G401 (cell line): ENCODE measurements around the gene SLC7A7. TPM values are rescaled to one million over a fixed set of nuclear protein-coding genes. Genes with fewer than 3 reads are reported as not detected.
"Not testable (repeated sequence)": the region's sequence is repeated elsewhere in the genome, so short reads cannot be mapped to it uniquely, and the experiment has no call there.

Experiments used
- DNase-seq: peaks from one replicate; pipeline ENCODE4 v3.0.0-alpha.2; 2015; ENCODE audit warnings: low spot score
- in situ Hi-C: cut with HindIII; loops from 2 replicates; pipeline ENCODE4 v1.10.0; 2016; ENCODE audit warnings: low sequenced_read_pairs, mixed read lengths
- total RNA-seq: library from RNA; depleted of rRNA; stranded (reverse); fragments of >200 nt; shearing (Covaris generic); gene quantifications from 2 replicates; pipeline ENCODE4 v1.2.3, GENCODE V29; 2014

The SLC7A7 gene
- total RNA-seq, 1 experiment from 2014 or later: 28.1 TPM

DNA sequence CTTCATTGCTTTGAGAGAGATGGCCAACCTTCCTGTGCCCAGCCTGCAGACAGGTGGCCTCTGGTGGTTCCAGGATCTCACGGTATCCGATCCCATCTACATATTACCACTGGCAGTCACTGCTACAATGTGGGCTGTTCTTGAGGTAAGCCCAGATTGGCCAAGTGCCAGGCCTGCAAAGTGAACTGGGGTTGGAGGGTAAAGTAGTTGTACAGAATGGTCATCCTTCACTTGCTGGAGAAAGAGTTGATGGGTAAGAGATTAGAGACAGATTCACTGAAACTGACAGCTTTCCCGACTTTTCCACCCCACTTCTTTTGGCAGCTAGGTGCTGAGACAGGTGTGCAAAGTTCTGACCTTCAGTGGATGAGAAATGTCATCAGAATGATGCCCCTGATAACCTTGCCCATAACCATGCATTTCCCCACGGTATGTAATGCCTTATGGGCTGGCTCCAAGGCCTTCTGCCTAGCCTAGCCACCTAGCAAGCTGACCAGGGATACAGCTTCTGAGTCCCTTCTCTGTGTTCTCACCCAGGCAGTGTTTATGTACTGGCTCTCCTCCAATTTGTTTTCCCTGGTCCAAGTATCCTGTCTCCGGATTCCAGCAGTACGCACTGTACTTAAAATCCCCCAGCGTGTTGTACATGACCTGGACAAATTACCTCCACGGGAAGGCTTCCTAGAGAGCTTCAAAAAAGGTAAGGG lies 44.6 kb downstream of the SLC7A7 start:
- in situ Hi-C loops: no loop called here
- DNase-seq: no peak

DNA sequence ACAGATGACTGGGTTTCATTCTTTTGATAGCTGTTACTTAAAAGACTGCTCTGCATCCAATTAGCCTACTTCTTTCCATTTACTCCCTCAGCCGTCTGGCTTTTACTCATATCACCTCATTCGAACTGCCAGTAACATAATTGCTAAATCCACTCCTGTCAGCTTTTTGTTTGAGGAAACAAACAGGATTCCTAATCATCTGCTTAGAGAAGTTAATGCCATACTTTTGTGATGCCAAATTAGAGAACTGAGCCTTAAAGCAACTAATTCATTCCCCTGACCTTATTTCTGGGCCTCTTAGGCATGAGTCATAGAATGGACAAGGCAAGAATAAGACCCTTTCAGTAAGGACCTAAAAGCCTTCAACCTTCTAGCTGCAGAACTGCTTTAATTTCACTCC lies 45.9 kb downstream of the SLC7A7 start:
- in situ Hi-C loops: no loop called here
- no peak for DNase-seq

DNA sequence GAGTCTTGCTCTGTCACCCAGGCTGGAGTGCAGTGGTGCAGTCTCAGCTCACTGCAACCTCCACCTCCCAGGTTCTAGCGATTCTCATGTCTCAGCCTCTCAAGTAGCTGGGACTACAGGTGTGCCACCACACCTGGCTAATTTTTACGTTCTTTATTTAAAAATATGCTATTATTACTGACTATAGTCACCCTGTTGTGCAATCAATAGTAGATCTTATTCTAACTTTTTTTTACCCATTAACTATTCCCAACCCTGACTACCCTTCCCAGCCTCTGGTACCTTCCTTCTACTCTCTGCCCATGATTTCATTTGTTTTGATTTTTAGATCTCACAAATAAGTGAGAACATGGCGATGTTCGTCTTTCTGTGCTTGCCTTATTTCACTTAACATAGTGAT lies 46.3 kb downstream of the SLC7A7 start:
- in situ Hi-C loops: no loop called here
- no peak for DNase-seq

DNA sequence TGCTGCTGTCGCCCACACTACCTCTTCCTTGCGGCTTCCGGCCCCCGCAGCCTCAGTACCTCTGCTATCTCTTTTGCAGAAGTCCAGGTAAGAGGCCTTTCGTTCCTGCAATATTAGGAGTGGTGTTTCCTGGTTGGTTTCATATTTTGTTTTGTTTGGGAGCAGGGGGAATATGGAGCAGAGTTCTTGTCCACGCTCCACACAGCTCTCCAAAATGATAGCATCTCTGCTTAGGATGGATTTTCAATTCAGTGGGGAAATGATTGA lies 48.0 kb downstream of the SLC7A7 start:
- in situ Hi-C loops: no loop called here

DNA sequence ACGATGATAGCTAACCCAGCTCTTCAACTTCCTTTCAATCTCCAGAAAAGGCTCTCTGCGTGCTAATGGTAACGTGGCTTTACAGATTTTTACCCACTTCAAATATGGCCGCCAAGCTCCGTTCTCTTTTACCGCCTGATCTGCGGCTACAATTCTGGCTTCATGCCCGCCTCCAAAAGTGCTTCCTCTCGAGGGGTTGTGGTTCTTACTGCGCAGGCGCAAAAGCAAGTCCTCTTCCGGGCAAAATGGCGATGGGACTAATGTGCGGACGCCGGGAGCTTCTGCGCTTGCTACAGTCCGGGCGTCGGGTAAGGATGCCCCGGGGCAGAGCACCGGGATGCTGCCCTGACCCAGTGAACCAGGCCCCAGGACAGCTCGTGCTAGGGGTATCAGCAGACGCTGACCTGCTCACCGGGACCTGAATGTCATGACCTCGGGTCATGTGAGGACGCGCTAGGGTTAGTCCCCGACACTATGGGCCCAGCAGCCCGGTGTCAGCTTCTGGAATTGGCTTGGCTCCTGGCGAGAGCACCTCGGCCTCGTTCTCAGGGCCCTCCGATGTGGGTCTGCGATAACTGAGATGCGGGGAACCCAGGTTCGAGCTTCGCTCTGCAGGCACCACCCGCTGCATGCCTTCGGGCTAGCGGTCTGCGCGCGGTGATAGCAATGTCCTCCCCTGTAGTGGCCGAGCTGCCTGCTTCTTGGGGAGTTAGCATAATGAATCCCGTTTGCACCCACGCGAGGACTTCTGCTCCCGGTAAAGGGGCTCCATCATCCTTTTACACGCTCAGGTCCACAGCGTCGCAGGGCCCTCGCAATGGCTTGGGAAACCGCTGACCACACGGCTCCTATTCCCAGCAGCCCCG lies 48.5 kb downstream of the SLC7A7 start, which contains the start of gene OXA1L:
Gene OXA1L, plus strand, starts transcription at position 232 of the 866 bp plus-strand sequence. Its CDS starts 14 bp downstream, at position 246.
- in situ Hi-C loops: no loop called here
- peak; percentile 96 for DNase-seq

More for the DNA sequence above, 48.0 kb downstream of the SLC7A7 start:
- DNase-seq: no peak

DNA sequence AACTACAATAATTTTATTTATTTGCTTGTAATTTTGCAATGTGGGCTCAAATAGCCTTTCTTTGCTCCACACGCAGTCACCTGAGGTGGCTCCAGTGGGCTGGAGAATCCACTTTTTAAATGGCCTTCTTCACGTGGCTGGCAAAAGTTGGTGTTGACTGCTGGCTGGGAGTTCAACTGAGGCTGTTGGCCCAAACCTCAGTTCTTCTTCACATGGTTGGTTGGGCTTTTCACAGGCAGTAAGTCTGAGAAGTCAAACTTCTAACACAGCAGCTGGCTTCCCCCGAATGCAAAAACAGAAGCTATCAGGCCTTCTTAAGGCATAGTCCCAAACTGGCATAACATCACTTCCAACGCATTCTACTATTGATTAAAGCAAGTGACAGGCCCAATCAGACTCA lies 50.9 kb downstream of the SLC7A7 start:
- in situ Hi-C loops: no loop called here
- no peak for DNase-seq

DNA sequence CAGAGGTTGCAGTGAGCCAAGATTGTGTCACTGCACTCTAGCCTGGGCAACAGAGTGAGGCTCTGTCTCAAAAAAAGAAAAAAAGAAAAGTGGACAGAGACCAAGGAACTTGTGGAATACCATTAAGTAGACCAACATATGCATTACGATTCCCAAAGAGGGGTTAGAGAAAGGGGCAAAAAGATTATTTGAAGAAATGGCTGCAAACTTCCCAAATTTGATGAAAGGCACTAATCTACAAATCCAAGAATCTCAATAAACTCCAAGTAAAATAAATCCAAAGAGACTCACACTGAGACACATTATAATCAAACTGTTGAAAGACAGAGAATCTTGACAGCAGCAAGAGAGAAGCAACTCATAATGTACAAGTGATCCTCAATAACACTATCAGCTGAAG lies 53.5 kb downstream of the SLC7A7 start:
- in situ Hi-C loops: no loop called here
- DNase-seq: no peak

DNA sequence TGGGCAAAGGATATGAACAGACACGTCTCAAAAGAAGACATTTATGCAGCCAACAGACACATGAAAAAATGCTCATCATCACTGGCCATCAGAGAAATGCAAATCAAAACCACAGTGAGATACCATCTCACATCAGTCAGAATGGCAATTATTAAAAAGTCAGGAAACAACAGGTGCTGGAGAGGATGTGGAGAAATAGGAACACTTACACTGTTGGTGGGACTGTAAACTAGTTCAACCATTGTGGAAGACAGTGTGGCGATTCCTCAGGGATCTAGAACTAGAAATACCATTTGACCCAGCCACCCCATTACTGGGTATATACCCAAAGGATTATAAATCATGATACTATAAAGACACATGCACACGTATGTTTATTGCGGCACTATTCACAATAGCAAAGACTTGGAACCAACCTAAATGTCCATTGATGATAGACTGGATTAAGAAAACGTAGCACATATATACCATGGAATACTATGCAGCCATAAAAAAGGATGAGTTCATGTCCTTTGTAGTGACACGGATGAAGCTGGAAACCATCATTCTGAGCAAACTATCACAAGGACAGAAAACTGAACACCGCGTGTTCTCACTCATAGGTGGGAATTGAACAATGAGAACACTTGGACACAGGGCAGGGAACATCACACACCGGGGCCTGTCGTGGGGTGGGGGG lies 57.1 kb downstream of the SLC7A7 start:
- DNase-seq, in situ Hi-C loops: not testable (repeated sequence)

DNA sequence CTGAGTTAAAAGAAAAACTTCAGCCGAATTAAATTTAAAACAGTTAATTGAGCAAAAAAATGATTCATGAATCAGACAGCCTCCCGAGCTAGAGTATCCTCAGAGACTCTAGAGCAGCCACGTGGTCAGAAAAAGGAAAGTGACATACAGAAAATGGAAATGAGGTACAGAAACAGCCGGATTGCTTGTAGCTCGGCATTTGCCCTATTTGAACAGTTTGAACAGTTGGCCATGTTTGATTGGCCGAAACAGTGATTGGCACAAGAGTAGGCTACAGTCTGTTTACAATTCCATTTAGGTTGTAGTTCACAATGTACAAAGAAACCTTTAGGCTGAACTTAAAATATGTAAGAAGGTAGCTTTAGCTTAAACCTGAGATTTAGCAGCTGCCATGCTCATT lies 61.6 kb downstream of the SLC7A7 start:
- in situ Hi-C loops: no loop called here
- DNase-seq: no peak

DNA sequence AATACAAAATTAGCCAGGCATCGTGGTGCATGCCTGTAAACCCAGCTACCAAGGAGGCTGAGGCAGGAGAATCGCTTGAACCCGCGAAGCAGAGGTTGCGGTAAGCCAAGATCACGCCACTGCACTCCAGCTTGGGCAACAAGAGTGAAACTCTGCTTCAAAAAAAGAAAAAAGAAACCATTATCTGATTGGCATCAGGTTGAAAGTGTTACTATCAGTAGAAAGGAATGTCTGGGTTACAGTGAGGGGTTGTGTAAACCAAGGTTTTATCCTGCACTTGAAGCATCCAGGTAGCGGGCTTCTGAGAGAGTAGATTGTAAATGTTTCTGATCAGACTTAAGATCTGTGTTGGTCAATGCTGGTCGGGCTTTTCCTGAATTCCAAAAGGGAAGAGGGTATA lies 62.8 kb downstream of the SLC7A7 start:
- in situ Hi-C loops: no loop called here
- no peak for DNase-seq

DNA sequence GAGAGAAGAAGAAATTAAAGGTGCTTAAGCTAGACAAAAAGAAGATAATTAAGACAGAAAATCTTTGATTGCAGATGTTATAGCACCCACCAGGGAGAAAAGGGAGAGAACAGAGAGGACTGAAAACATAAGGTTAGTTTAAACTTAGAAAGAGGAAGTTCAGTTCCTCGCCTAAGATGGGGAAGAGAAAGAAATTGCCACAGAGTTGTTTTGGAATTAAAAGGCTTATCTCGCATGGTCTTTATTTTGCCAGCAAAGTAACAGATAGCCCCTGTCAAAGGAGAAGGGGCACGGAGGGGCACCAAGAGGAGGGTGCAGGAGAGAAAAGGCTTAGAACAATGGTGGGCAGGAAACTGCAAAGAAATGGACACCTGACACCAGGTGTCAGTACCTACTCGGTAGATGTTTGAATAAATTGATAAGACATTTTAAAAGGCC lies 66.6 kb downstream of the SLC7A7 start:
- in situ Hi-C loops: no loop called here

DNA sequence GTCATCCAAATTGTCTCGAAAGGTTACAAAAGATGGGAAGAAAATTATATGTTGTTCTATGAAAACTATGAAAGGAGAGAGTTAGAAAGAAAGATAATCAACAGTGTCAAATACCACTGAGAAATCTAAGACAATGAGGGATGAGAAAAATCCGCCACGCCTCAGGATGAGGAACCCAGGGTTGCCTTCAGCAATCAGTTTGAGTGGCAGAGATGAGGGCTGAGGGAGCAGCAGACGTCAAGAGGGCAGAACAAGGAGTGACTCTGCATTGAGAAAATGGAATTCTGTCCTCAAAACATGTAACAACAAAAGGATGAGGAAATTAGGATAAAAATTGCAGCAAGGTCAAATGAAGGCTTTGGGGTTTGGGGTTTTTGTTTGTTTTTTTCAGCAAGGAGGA lies 67.0 kb downstream of the SLC7A7 start:
- in situ Hi-C loops: no loop called here
- no peak for DNase-seq

More for the DNA sequence above, 66.6 kb downstream of the SLC7A7 start:
- DNase-seq: no peak

DNA sequence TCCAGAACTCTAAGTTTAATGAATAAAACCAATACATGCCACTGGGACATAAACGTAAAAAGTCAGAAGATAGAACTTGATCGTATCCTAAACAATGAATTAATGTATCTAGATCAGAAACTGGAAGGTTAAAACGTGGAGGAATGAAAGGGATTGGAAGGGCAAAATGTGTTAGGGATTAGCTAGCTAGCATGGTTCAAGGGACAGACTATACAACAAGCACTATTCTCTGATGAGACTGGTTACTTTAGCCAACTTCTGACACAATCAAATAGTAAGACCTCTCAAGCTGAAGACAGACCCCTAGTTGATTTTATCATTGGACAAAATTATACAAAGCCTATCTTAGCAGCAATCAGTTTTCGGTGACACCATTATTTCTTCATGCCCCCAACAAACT lies 67.5 kb downstream of the SLC7A7 start:
- in situ Hi-C loops: no loop called here
- DNase-seq: no peak

DNA sequence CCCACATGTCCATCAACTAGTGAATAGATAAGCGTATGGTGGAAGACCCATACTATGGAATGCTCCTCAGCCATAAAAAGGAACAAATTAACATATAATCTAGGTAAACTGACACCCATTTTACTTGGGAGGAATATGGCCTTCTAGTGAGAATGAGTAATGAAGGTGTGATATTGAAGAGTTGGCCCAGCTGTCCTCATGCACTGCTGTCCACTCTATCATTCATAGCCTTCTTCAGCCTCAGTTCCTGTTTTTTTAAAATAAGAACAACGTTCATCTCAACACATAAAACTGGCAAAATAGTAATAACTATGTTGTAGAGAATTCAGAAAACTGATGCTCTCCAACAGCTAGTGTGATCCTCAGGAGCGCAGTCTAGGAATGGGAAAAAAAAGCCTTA lies 75.2 kb downstream of the SLC7A7 start:
- in situ Hi-C loops: no loop called here
- no peak for DNase-seq

DNA sequence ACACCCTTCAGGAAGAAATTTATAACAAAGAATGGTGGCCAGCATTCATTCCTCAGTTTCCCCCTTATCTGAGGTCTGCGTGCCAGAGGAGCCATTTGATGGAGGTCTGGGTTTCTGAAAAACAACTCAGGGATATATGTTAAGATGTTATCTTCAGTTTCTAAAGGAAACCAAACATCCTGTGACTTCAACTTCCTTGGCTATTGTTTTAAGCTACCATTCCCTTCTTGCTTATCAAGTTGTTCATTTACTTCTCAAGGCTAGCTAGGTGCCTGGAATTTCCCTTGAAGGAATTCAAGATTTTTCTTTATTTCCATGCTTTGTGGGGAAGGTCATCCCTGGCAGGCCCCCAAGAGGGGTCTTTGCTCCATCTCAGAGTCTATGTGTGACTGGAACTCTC lies 75.8 kb downstream of the SLC7A7 start:
- in situ Hi-C loops: no loop called here
- no peak for DNase-seq

DNA sequence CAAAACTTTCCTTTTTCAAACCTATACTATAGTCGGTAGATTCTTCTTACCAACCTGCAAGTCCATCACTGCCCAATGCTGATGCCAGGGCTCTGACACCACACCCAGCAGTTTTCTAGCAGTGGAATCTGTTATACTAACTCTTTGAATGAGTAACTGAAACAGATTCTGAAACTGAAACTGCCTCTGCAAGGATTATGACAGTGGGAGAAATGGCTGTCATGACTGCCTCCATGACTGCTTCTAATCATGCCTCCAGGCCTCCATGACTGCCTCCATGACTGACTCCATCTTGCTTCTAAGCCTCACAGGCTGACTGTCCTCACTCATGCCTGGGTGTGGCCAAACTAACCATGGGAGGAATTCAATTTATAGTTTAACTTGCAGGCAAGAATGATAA lies 78.2 kb downstream of the SLC7A7 start:
- DNase-seq: no peak
- in situ Hi-C loops: no loop called here

DNA sequence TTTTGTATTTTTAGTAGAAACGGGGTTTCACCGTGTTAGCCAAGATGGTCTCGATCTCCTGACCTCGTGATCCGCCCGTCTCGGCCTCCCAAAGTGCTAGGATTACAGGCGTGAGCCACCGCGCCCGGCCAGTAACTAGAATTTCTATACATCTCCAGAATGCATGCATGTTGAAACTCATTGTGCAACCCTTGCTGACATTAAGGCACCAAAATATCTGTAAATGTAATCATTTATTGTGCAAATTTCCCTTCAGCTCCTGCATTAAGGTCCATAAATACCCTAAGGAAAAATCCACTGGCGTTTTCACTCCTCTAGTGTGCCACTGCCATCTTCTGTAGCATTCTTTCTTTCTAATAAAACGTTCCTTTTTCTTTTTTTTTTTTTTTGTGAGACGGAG lies 78.9 kb downstream of the SLC7A7 start:
- in situ Hi-C loops, DNase-seq: not testable (repeated sequence)

DNA sequence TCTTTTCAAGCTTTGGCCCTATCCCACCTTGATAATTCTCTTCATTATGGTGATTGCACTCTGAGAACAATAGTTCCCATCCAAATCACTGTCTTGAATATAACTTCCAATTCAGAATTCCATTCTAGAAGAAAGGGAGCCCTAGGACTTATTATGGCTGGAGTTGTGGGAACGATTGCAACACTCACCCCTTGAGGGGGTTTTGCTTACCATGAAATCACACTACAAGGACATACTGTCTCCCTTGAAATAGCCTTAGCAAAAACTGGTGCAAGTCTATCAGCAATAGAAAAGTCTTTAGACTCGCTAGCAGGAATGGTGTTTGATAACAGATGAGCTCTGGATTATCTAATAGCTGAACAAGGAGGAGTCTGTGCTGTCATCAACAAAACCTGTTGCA lies 80.1 kb downstream of the SLC7A7 start:
- in situ Hi-C loops: no loop called here
- no peak for DNase-seq

DNA sequence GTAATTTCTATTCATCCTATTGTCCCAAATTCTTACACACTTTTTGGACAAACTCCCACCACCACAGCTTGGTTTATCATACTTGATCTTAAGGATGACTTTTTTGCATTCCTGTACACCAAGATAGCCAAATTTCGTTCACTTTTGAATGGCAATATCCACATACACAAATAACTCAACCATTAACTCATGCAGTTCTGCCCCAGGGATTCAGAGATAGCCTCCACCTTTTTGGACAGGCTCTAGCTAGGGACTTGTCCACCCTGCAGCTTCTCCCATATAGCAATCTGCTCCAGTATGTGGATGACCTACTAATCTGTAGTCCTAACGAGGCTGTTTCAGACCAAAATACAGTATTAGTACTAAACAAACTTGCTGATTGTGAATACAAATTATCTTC lies 81.4 kb downstream of the SLC7A7 start:
- in situ Hi-C loops: no loop called here
- DNase-seq: no peak

DNA sequence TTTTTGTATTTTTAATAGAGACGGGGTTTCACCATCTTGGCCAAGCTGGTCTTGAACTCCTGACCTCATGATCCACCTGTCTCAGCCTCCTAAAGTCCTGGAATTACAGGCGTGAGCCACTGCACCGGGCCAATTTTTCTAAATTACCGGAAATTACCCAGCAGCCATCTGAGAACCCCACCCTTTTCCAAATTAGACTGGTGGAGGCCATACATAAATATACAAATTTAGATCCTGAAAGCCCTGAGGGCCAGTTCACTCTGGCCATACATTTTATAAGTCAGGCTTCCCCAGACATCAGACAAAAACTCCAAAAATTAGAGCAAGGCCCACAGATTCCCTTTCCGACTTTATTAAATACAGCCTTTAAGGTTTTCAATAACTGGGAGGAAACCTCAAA lies 83.2 kb downstream of the SLC7A7 start:
- in situ Hi-C loops, DNase-seq: not testable (repeated sequence)
